AG09309 (cell line): ENCODE results near the gene PTN.

ENCODE experiments used
- DNase-seq: peaks from one replicate; pipeline ENCODE4 v3.0.0-alpha.2; 2010; ENCODE audit warnings: low read depth
- H3K4me3 ChIP-seq: 2 replicates; pipeline ENCODE4 v1.5.1; 2011; ENCODE audit warnings: mild to moderate bottlenecking, low read depth, low read length, moderate library complexity; ENCODE audit not compliant: control insufficient read depth
- TF ChIP-seq, protein P1 (sequence below): IDR thresholded peaks from 2 replicates; pipeline ENCODE4 v1.5.1; 2011; ENCODE audit warnings: mild to moderate bottlenecking, low read depth, low read length, inconsistent platforms; ENCODE audit not compliant: insufficient read depth, control insufficient read depth; ENCODE audit errors: missing control alignments

Gene PTN

DNA sequence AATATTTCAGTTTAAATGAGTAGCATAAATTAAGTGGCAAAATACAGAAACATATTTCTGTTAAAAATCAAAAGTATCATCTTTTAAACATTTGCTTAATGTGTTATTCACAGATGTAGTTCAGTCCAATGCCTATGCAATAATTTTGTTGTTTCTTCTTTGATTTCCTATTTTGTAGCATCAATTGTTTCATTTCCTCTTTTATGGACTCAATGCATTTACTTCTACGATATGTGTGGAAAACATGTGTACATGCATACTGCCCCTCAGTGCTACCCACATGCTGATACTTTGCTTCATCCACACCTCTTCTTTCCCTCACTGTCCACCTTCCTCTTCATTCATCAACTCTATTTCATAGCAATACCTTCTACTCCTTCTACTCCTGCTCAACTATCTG, 108.1 kb downstream of the PTN start:
- no peak overlapping the region for H3K4me3 ChIP-seq
- no peak for DNase-seq
- TF ChIP-seq, protein P1, sequence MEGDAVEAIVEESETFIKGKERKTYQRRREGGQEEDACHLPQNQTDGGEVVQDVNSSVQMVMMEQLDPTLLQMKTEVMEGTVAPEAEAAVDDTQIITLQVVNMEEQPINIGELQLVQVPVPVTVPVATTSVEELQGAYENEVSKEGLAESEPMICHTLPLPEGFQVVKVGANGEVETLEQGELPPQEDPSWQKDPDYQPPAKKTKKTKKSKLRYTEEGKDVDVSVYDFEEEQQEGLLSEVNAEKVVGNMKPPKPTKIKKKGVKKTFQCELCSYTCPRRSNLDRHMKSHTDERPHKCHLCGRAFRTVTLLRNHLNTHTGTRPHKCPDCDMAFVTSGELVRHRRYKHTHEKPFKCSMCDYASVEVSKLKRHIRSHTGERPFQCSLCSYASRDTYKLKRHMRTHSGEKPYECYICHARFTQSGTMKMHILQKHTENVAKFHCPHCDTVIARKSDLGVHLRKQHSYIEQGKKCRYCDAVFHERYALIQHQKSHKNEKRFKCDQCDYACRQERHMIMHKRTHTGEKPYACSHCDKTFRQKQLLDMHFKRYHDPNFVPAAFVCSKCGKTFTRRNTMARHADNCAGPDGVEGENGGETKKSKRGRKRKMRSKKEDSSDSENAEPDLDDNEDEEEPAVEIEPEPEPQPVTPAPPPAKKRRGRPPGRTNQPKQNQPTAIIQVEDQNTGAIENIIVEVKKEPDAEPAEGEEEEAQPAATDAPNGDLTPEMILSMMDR: no peak

GRCh38 chr7:137231167-137231566, 112.4 kb downstream of the PTN start:
- TF ChIP-seq, protein P1: no peak
- no peak for DNase-seq
- no peak overlapping the region for H3K4me3 ChIP-seq

DNA sequence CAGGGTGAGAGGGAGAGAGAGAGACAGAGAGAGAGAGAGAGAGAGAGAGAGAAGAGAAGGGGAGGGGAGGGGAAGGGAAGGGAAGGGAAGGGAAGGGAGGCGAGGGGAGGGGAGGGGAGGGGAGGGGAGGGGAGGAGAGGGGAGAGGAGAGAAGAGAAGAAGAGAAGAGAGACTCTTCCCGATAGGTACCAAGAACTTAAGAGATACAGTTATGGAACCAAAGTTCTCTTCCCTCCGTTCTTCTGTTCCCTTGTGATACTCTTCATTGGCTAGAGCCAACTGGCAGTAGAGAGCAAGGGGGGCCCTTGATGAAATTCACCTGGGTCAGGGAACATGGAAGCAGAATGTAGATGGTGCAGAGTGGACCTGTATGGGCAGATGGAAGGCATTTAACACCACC, 122.1 kb downstream of the PTN start:
- TF ChIP-seq, protein P1: no peak
- no peak for DNase-seq

GRCh38 chr7:137213744-137214143, 129.8 kb downstream of the PTN start:
- DNase-seq: no peak
- no peak overlapping the region for H3K4me3 ChIP-seq
- TF ChIP-seq, protein P1: no peak

More for the DNA sequence above, 122.1 kb downstream of the PTN start:
- H3K4me3 ChIP-seq: no peak overlapping the region

- no peak for DNase-seq
- H3K4me3 ChIP-seq: no peak overlapping the region
- TF ChIP-seq, protein P1: no peak
Observed at GRCh38 chr7:137209151-137209817, 134.2 kb downstream of the PTN start.

- DNase-seq: no peak
- no peak overlapping the region for H3K4me3 ChIP-seq
- TF ChIP-seq, protein P1: no peak
Observed at GRCh38 chr7:137206770-137207169, 136.8 kb downstream of the PTN start.

DNA sequence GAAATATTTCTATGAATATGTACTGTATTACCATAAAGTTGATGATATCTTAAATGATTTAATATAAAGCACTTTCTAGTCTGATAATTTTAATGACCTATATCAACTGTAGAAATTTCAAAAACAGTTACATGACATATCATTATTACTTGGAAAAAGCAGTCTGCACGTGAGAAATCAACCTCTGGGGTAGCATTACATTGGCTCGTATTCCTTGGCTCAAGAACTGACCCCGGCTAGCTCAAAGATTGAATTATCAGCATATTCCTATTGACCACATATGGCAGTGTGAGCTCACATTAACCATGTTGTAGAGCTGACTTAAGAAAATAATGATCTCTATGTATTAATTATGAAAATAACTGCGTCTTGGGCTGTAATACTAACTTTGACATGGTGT, 139.3 kb downstream of the PTN start:
- no peak overlapping the region for H3K4me3 ChIP-seq
- TF ChIP-seq, protein P1: no peak
- no peak for DNase-seq
